ENCODE measurements around the gene CPE. TPM values are rescaled to one million over a fixed set of nuclear protein-coding genes. Genes with fewer than 3 reads are reported as not detected.

The CPE gene
- 100 to 1,000 TPM in 1 of 4 donors, 10 to 100 TPM in 1, 1 to 10 TPM in 2; 1.1 to 326 (median 22.9) TPM for polyA plus RNA-seq
- long read RNA-seq, donor 1, transcript CPE-201 (9 exons, 2,421 nt) = major isoform, 70 of 94 reads
- long read RNA-seq, donor 1, partial matches to known transcripts = 19 of 94 reads
- long read RNA-seq, donor 1, other reads (novel, unspliced or antisense) = 5 of 94 reads
- long read RNA-seq, donor 2, transcript CPE-201 (9 exons, 2,421 nt) = major isoform, 7 of 7 reads
- long read RNA-seq, donor 2, partial matches to known transcripts = 0 of 7 reads
- long read RNA-seq, donor 2, other reads (novel, unspliced or antisense) = 0 of 7 reads
- long read RNA-seq, donor 3, transcript CPE-201 (9 exons, 2,421 nt) = major isoform, 18 of 56 reads
- long read RNA-seq, donor 3, partial matches to known transcripts = 38 of 56 reads
- long read RNA-seq, donor 3, other reads (novel, unspliced or antisense) = 0 of 56 reads
- long read RNA-seq, donor 4 = 0 reads
- long read RNA-seq, donor 5, partial matches to known transcripts = 0 of 3 reads
- long read RNA-seq, donor 5, other reads (novel, unspliced or antisense) = 0 of 3 reads
- long read RNA-seq, donor 6, transcript CPE-201 (9 exons, 2,421 nt) = major isoform, 20 of 20 reads
- long read RNA-seq, donor 6, partial matches to known transcripts = 0 of 20 reads
- long read RNA-seq, donor 6, other reads (novel, unspliced or antisense) = 0 of 20 reads
- long read RNA-seq, donor 7, transcript CPE-201 (9 exons, 2,421 nt) = major isoform, 40 of 40 reads
- long read RNA-seq, donor 7, partial matches to known transcripts = 0 of 40 reads
- long read RNA-seq, donor 7, other reads (novel, unspliced or antisense) = 0 of 40 reads
- long read RNA-seq, donor 8, transcript CPE-201 (9 exons, 2,421 nt) = major isoform, 5 of 10 reads
- long read RNA-seq, donor 8, partial matches to known transcripts = 5 of 10 reads
- long read RNA-seq, donor 8, other reads (novel, unspliced or antisense) = 0 of 10 reads
- long read RNA-seq, donor 9, transcript CPE-201 (9 exons, 2,421 nt) = major isoform, 11 of 25 reads
- long read RNA-seq, donor 9, partial matches to known transcripts = 14 of 25 reads
- long read RNA-seq, donor 9, other reads (novel, unspliced or antisense) = 0 of 25 reads
- long read RNA-seq, donor 10, transcript CPE-201 (9 exons, 2,421 nt) = major isoform, 63 of 169 reads
- long read RNA-seq, donor 10, partial matches to known transcripts = 101 of 169 reads
- long read RNA-seq, donor 10, other reads (novel, unspliced or antisense) = 5 of 169 reads

- no peaks in the 10 kb centered on the region for H3K36me3 ChIP-seq (ENCODE audit: control insufficient read depth in 3 of 3, insufficient read depth in 2 of 3, low read depth in 1 of 3, low read length in 3 of 3)
- H3K4me3 ChIP-seq (ENCODE audit: low read depth in 1 of 3, low read length in 3 of 3) = peak within 1 kb of the TSS; percentile 51 to 68 (median 56)
- H3K27ac ChIP-seq (ENCODE audit: low read depth in 1 of 3, low read length in 2 of 3) = peak within 1 kb of the TSS in 2 of 3 donors; percentile 26 to 32
- DNase-seq (peak; percentile 69 to 91), FAIRE-seq (no peak)
- H3K4me1 ChIP-seq (ENCODE audit: control insufficient read depth in 3 of 3, insufficient read depth in 2 of 3, low read depth in 1 of 3, low read length in 2 of 3) = peaks cover 0 to 9% (median 3%) of the 10 kb centered on the region in 3 donors
- 2 to 4% (median 2%) methylated on average over 65 to 82 of the region's 82 CpGs for WGBS, 3 donors
- peaks cover 0 to 3% (median 0%) of the 10 kb centered on the region in 3 donors for H3K27me3 ChIP-seq (ENCODE audit: control insufficient read depth in 3 of 3, insufficient read depth in 3 of 3, low read length in 3 of 3)
- H3K9me3 ChIP-seq (ENCODE audit: control insufficient read depth in 2 of 2, insufficient read depth in 1 of 2, low read depth in 1 of 2, low read length in 1 of 2) = peaks cover 0 to 5% of the 10 kb centered on the region in 2 donors
Observed at GRCh38 chr4:165378745-165379677, at the start of gene CPE. TSS of gene CPE (plus strand) at chr4:165379008. CDS start at chr4:165379222, 214 bp downstream.

- H3K27ac ChIP-seq (ENCODE audit: low read depth in 1 of 3, low read length in 2 of 3) = peak overlapping the region in 1 of 3 donors; percentile 96
- H3K9me3 ChIP-seq (ENCODE audit: control insufficient read depth in 2 of 2, insufficient read depth in 1 of 2, low read depth in 1 of 2, low read length in 1 of 2) = peaks cover 0 to 6% of the 10 kb centered on the region in 2 donors
- 52 to 82% (median 55%) methylated on average over 2 of the region's 2 CpGs for WGBS, 3 donors
- H3K4me3 ChIP-seq (ENCODE audit: low read depth in 1 of 3, low read length in 3 of 3) = no peak overlapping the region
- no peaks in the 10 kb centered on the region for H3K27me3 ChIP-seq (ENCODE audit: control insufficient read depth in 3 of 3, insufficient read depth in 3 of 3, low read length in 3 of 3)
- DNase-seq = peak in 1 of 2 donors; percentile 54
- H3K36me3 ChIP-seq (ENCODE audit: control insufficient read depth in 3 of 3, insufficient read depth in 2 of 3, low read depth in 1 of 3, low read length in 3 of 3) = peaks cover 0 to 12% (median 2%) of the 10 kb centered on the region in 3 donors
- no peak for FAIRE-seq
- peaks cover 2 to 19% (median 13%) of the 10 kb centered on the region in 3 donors for H3K4me1 ChIP-seq (ENCODE audit: control insufficient read depth in 3 of 3, insufficient read depth in 2 of 3, low read depth in 1 of 3, low read length in 2 of 3)
Observed at GRCh38 chr4:165330071-165330470, 48.7 kb upstream of the CPE start.

- peaks cover 0 to under 1% of the 10 kb centered on the region in 2 donors for H3K9me3 ChIP-seq (ENCODE audit: control insufficient read depth in 2 of 2, insufficient read depth in 1 of 2, low read depth in 1 of 2, low read length in 1 of 2)
- 68 to 84% (median 80%) methylated on average over 5 of the region's 5 CpGs for WGBS, 3 donors
- FAIRE-seq (no peak), DNase-seq (no peak)
- H3K4me3 ChIP-seq (ENCODE audit: low read depth in 1 of 3, low read length in 3 of 3) = no peak overlapping the region
- peaks cover 2 to 17% (median 15%) of the 10 kb centered on the region in 3 donors for H3K4me1 ChIP-seq (ENCODE audit: control insufficient read depth in 3 of 3, insufficient read depth in 2 of 3, low read depth in 1 of 3, low read length in 2 of 3)
- no peak overlapping the region for H3K27ac ChIP-seq (ENCODE audit: low read depth in 1 of 3, low read length in 2 of 3)
- H3K36me3 ChIP-seq (ENCODE audit: control insufficient read depth in 3 of 3, insufficient read depth in 2 of 3, low read depth in 1 of 3, low read length in 3 of 3) = peaks cover 0 to 12% (median 2%) of the 10 kb centered on the region in 3 donors
- H3K27me3 ChIP-seq (ENCODE audit: control insufficient read depth in 3 of 3, insufficient read depth in 3 of 3, low read length in 3 of 3) = no peaks in the 10 kb centered on the region
Observed at GRCh38 chr4:165330666-165331065, 48.1 kb upstream of the CPE start.

GRCh38 chr4:165331359-165331758 is 47.4 kb upstream of the CPE start:
- no peak overlapping the region for H3K4me3 ChIP-seq (ENCODE audit: low read depth in 1 of 3, low read length in 3 of 3)
- H3K27ac ChIP-seq (ENCODE audit: low read depth in 1 of 3, low read length in 2 of 3) = no peak overlapping the region

GRCh38 chr4:165331823-165332222 is 47.0 kb upstream of the CPE start:
- FAIRE-seq (no peak), DNase-seq (no peak)
- Histone ChIP-seq H3K4me1 (ENCODE audit: control insufficient read depth in 3 of 3, insufficient read depth in 2 of 3, low read depth in 1 of 3, low read length in 2 of 3) (peaks cover 2 to 15% (median 9%) of the 10 kb centered on the region in 3 donors), H3K36me3 (ENCODE audit: control insufficient read depth in 3 of 3, insufficient read depth in 2 of 3, low read depth in 1 of 3, low read length in 3 of 3) (peaks cover 0 to 12% (median 3%) of the 10 kb centered on the region in 3 donors), H3K27ac (ENCODE audit: low read depth in 1 of 3, low read length in 2 of 3) (no peak overlapping the region), H3K27me3 (ENCODE audit: control insufficient read depth in 3 of 3, insufficient read depth in 3 of 3, low read length in 3 of 3) (no peaks in the 10 kb centered on the region), H3K4me3 (ENCODE audit: low read depth in 1 of 3, low read length in 3 of 3) (no peak overlapping the region), H3K9me3 (ENCODE audit: control insufficient read depth in 2 of 2, insufficient read depth in 1 of 2, low read depth in 1 of 2, low read length in 1 of 2) (no peaks in the 10 kb centered on the region)
- 88 to 91% (median 90%) methylated on average over 10 of the region's 10 CpGs for WGBS, 3 donors

More at GRCh38 chr4:165331359-165331758, 47.4 kb upstream of the CPE start:
- peaks cover 2 to 15% (median 10%) of the 10 kb centered on the region in 3 donors for H3K4me1 ChIP-seq (ENCODE audit: control insufficient read depth in 3 of 3, insufficient read depth in 2 of 3, low read depth in 1 of 3, low read length in 2 of 3)
- no peak for FAIRE-seq
- no peak for DNase-seq
- no peaks in the 10 kb centered on the region for H3K9me3 ChIP-seq (ENCODE audit: control insufficient read depth in 2 of 2, insufficient read depth in 1 of 2, low read depth in 1 of 2, low read length in 1 of 2)
- H3K27me3 ChIP-seq (ENCODE audit: control insufficient read depth in 3 of 3, insufficient read depth in 3 of 3, low read length in 3 of 3) = no peaks in the 10 kb centered on the region
- peaks cover 0 to 12% (median 2%) of the 10 kb centered on the region in 3 donors for H3K36me3 ChIP-seq (ENCODE audit: control insufficient read depth in 3 of 3, insufficient read depth in 2 of 3, low read depth in 1 of 3, low read length in 3 of 3)
- 67 to 77% (median 76%) methylated on average over 1 of the region's 1 CpG for WGBS, 3 donors

GRCh38 chr4:165332502-165332901 is 46.3 kb upstream of the CPE start:
- WGBS, 3 donors = 17 to 47% (median 36%) methylated on average over 1 of the region's 1 CpG
- Histone ChIP-seq H3K27ac (ENCODE audit: low read depth in 1 of 3, low read length in 2 of 3) (no peak overlapping the region), H3K4me3 (ENCODE audit: low read depth in 1 of 3, low read length in 3 of 3) (no peak overlapping the region), H3K27me3 (ENCODE audit: control insufficient read depth in 3 of 3, insufficient read depth in 3 of 3, low read length in 3 of 3) (no peaks in the 10 kb centered on the region), H3K4me1 (ENCODE audit: control insufficient read depth in 3 of 3, insufficient read depth in 2 of 3, low read depth in 1 of 3, low read length in 2 of 3) (peaks cover 2 to 15% (median 9%) of the 10 kb centered on the region in 3 donors), H3K9me3 (ENCODE audit: control insufficient read depth in 2 of 2, insufficient read depth in 1 of 2, low read depth in 1 of 2, low read length in 1 of 2) (no peaks in the 10 kb centered on the region), H3K36me3 (ENCODE audit: control insufficient read depth in 3 of 3, insufficient read depth in 2 of 3, low read depth in 1 of 3, low read length in 3 of 3) (peaks cover 0 to 12% (median 3%) of the 10 kb centered on the region in 3 donors)
- no peak for DNase-seq
- no peak for FAIRE-seq

GRCh38 chr4:165335163-165335703 is 43.6 kb upstream of the CPE start:
- Histone ChIP-seq H3K36me3 (ENCODE audit: control insufficient read depth in 3 of 3, insufficient read depth in 2 of 3, low read depth in 1 of 3, low read length in 3 of 3) (peaks cover 0 to 17% (median 6%) of the 10 kb centered on the region in 3 donors), H3K4me1 (ENCODE audit: control insufficient read depth in 3 of 3, insufficient read depth in 2 of 3, low read depth in 1 of 3, low read length in 2 of 3) (peaks cover 2 to 10% (median 6%) of the 10 kb centered on the region in 3 donors), H3K9me3 (ENCODE audit: control insufficient read depth in 2 of 2, insufficient read depth in 1 of 2, low read depth in 1 of 2, low read length in 1 of 2) (no peaks in the 10 kb centered on the region), H3K4me3 (ENCODE audit: low read depth in 1 of 3, low read length in 3 of 3) (no peak overlapping the region), H3K27ac (ENCODE audit: low read depth in 1 of 3, low read length in 2 of 3) (peak overlapping the region in 1 of 3 donors; percentile 16), H3K27me3 (ENCODE audit: control insufficient read depth in 3 of 3, insufficient read depth in 3 of 3, low read length in 3 of 3) (no peaks in the 10 kb centered on the region)
- FAIRE-seq = no peak
- WGBS, 3 donors = 33 to 61% (median 37%) methylated on average over 3 of the region's 3 CpGs
- DNase-seq = peak in 1 of 2 donors; percentile 41
